A549 (cell line): ENCODE data around the gene TAF11L3.

Source experiments
- CBX8 ChIP-seq: fragments of 200-600 bp; sonication (generic); IDR thresholded peaks from 2 replicates; pipeline ENCODE4 v1.6.1; 2016
- NR3C1 ChIP-seq: fragments of >200 bp; sonication (Bioruptor Twin); formaldehyde crosslinking; IDR thresholded peaks from 3 replicates; pipeline ENCODE4 v1.6.1; 2017
- POLR2A ChIP-seq: IDR thresholded peaks from 2 replicates; pipeline ENCODE4 v1.6.1; 2012; ENCODE audit warnings: mild to moderate bottlenecking, low read length
- SREBF2 ChIP-seq: fragments of 450-650 bp; IDR thresholded peaks from 2 replicates; pipeline ENCODE4 v1.6.1; 2014; ENCODE audit warnings: mild to moderate bottlenecking, moderate library complexity
- ZFP36 ChIP-seq: fragments of 450-650 bp; IDR thresholded peaks from 2 replicates; pipeline ENCODE4 v1.6.1; 2014; ENCODE audit warnings: borderline replicate concordance; ENCODE audit not compliant: partially characterized antibody
- TF ChIP-seq, protein P1 (sequence below): fragments of >200 bp; sonication (Bioruptor Twin); formaldehyde crosslinking; IDR thresholded peaks from 3 replicates; pipeline ENCODE4 v1.5.1; 2016

DNA sequence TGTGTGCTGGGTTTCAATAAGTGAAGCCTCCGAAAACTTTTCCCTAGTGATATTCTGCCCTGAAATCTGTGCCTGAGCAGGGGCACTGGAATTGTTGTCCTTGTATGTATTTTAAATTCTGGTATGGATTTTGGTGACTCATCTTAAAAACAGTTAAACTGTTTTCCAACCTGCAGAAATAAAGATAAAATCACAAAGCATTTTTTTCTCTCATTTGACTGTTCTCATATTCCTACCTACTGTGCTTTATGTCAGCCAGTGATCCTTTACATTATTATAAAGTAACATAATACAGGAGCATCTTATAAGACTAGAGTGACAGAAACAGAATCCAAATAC lies 31.0 kb upstream of the TAF11L3 start:
- TF ChIP-seq, protein P1, sequence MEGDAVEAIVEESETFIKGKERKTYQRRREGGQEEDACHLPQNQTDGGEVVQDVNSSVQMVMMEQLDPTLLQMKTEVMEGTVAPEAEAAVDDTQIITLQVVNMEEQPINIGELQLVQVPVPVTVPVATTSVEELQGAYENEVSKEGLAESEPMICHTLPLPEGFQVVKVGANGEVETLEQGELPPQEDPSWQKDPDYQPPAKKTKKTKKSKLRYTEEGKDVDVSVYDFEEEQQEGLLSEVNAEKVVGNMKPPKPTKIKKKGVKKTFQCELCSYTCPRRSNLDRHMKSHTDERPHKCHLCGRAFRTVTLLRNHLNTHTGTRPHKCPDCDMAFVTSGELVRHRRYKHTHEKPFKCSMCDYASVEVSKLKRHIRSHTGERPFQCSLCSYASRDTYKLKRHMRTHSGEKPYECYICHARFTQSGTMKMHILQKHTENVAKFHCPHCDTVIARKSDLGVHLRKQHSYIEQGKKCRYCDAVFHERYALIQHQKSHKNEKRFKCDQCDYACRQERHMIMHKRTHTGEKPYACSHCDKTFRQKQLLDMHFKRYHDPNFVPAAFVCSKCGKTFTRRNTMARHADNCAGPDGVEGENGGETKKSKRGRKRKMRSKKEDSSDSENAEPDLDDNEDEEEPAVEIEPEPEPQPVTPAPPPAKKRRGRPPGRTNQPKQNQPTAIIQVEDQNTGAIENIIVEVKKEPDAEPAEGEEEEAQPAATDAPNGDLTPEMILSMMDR: no peak
- no peak for TF ChIP-seq ZFP36
- TF ChIP-seq SREBF2: no peak
- TF ChIP-seq POLR2A: no peak
- no peak for TF ChIP-seq NR3C1
- no peak for TF ChIP-seq CBX8
